Measurements from ENCODE around the gene EGR2. TPM values are rescaled to one million over a fixed set of nuclear protein-coding genes. Genes with fewer than 3 reads are reported as not detected.
A peak's percentile ranks its signal among the peaks of the same experiment; 100 is the strongest.
"Not testable (repeated sequence)": the region's sequence is repeated elsewhere in the genome, so short reads cannot be mapped to it uniquely, and the experiment has no call there.

The EGR2 gene
- total and polyA plus RNA-seq, 5 donors from 2014 or later = 0.13 to 7.5 (median 0.47) TPM

DNA sequence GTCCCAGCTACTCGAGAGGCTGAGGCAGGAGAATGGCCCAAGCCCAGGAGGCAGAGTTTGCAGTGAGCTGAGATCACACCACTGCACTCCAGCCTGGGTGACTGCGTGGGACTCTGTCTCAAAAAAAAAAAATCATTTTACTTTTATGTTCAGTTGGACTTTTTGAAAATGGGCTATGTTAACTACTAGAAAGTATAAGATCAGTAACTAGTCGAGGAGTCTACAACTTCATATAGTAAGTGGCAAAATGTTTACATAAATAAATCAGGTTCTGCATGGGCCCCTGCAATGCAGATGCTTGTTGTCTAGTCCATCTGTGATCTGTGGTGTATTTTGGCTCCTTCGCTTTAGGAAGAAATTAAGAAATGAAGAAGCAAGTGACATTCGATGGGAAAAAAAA lies 23.9 kb downstream of the EGR2 start:
- Histone ChIP-seq H3K4me3 (ENCODE audit: low read depth, low read length) (no peak overlapping the region), H3K36me3 (ENCODE audit: control insufficient read depth, insufficient read depth, low read length) (no peaks in the 10 kb centered on the region), H3K9me3 (ENCODE audit: control insufficient read depth in 2 of 2, low read length in 2 of 2) (no peaks in the 10 kb centered on the region), H3K27ac (ENCODE audit: insufficient read depth, low read length, poor library complexity, severe bottlenecking) (no peak overlapping the region), H3K27me3 (ENCODE audit: control insufficient read depth, insufficient read depth, low read length) (peaks cover 12% of the 10 kb centered on the region), H3K4me1 (ENCODE audit: control insufficient read depth, insufficient read depth, low read length, poor library complexity, severe bottlenecking) (no peaks in the 10 kb centered on the region)
- Mint-ChIP-seq H3K27ac (no peak overlapping the region), H3K27me3 (peaks cover 36% of the 10 kb centered on the region), H3K36me3 (no peaks in the 10 kb centered on the region), H3K9me3 (peaks cover 0 to 2% (median 0%) of the 10 kb centered on the region in 7 donors), H3K4me1 (no peaks in the 10 kb centered on the region), H3K4me3 (no peak overlapping the region)
- ATAC-seq (ENCODE audit: low read depth in 2 of 2) = no peak
- DNase-seq = no peak

DNA sequence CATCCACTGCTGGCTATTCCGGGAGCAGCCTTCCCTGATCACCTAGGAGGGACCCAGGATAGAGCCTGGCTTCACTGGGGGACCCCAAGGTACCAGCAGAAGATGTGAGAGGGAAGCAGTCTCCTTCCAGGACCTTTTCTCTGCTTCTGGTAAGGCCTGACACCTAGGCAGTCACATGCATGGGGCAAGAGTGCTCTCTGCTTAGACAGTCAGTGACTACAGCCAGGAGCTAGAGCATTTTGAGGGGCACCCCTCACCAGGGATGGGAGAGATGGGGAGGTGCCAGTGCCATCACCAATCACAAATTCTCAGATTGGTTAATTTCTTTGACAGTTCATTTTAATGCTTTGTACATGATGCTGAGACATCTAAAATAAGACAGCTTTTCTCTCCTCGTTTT lies 25.6 kb downstream of the EGR2 start:
- Histone ChIP-seq H3K4me3 (ENCODE audit: low read depth, low read length) (no peak overlapping the region), H3K27me3 (ENCODE audit: control insufficient read depth, insufficient read depth, low read length) (no peaks in the 10 kb centered on the region), H3K27ac (ENCODE audit: insufficient read depth, low read length, poor library complexity, severe bottlenecking) (no peak overlapping the region), H3K36me3 (ENCODE audit: control insufficient read depth, insufficient read depth, low read length) (no peaks in the 10 kb centered on the region), H3K4me1 (ENCODE audit: control insufficient read depth, insufficient read depth, low read length, poor library complexity, severe bottlenecking) (no peaks in the 10 kb centered on the region), H3K9me3 (ENCODE audit: control insufficient read depth in 2 of 2, low read length in 2 of 2) (no peaks in the 10 kb centered on the region)
- Mint-ChIP-seq H3K4me1 (no peaks in the 10 kb centered on the region), H3K9me3 (peaks cover 0 to 2% (median 0%) of the 10 kb centered on the region in 7 donors), H3K4me3 (no peak overlapping the region), H3K27ac (no peak overlapping the region), H3K27me3 (peaks cover 25% of the 10 kb centered on the region), H3K36me3 (no peaks in the 10 kb centered on the region)
- ATAC-seq (ENCODE audit: low read depth in 2 of 2) (no peak), DNase-seq (no peak)

DNA sequence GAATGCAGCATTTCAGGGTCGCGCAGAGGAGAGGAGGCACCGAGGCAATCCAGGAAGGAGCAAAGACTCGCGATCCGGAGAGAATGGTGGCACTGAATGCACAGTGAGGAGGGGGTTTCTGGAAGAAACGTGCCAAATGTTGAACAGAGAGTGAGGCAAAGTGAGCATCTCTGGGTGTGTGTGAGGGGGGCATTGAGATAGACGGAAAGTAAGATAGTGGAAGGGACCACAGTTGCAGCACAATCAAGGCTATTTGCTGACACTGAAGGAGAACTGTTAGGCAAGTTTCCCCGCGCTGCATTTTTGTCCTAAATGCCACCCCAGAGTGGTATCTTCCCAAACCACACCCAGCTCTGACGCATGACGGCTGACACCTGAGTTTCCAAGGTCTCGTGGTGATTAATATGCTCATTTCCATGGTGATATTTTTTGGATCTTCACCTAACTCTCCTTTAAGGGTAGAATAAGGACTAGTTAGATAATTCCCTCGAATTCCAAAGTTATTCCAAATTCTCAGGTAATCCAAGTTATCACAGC lies 26.1 kb downstream of the EGR2 start:
- Mint-ChIP-seq H3K4me1 (no peaks in the 10 kb centered on the region), H3K9me3 (peaks cover 0 to 5% (median 2%) of the 10 kb centered on the region in 7 donors), H3K27me3 (peaks cover 26% of the 10 kb centered on the region), H3K27ac (no peak overlapping the region), H3K4me3 (no peak overlapping the region), H3K36me3 (peaks cover 4% of the 10 kb centered on the region)
- Histone ChIP-seq H3K27ac (ENCODE audit: insufficient read depth, low read length, poor library complexity, severe bottlenecking) (no peak overlapping the region), H3K27me3 (ENCODE audit: control insufficient read depth, insufficient read depth, low read length) (no peaks in the 10 kb centered on the region), H3K4me1 (ENCODE audit: control insufficient read depth, insufficient read depth, low read length, poor library complexity, severe bottlenecking) (no peaks in the 10 kb centered on the region), H3K4me3 (ENCODE audit: low read depth, low read length) (no peak overlapping the region), H3K9me3 (ENCODE audit: control insufficient read depth in 2 of 2, low read length in 2 of 2) (no peaks in the 10 kb centered on the region), H3K36me3 (ENCODE audit: control insufficient read depth, insufficient read depth, low read length) (no peaks in the 10 kb centered on the region)
- no peak for DNase-seq
- ATAC-seq (ENCODE audit: low read depth in 2 of 2) = no peak

DNA sequence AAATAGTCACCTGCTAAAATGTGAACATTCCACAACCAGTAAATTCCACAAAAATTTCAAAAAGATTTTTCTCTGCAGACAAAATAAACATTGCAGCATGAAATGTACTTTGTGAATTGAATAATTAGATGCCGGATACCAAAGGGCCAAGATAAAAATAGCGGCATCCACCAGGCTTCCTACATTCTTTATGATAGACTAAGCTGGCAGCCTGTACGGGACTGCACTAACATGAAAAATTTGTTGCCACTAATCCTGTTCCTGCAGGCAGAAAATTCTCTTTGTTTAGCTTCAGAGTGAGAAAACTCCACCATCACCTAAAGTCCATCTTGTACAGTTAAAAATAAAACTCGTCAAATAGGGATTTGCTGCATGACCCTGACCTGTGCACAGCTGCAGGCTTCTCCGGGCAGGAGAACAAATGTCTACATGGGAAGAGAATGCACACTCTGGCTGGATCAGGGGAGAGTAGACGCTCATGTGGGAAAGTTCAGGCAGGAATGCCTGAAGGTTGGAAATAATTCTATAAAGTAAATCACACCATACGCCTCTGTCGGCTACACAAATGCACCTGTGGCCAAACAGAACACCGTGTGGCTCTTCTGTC lies 27.2 kb downstream of the EGR2 start:
- DNase-seq (no peak), ATAC-seq (ENCODE audit: low read depth in 2 of 2) (no peak)
- H3K36me3 Mint-ChIP-seq = peaks cover 7% of the 10 kb centered on the region
- Histone ChIP-seq H3K4me3 (ENCODE audit: low read depth, low read length) (no peak overlapping the region), H3K27me3 (ENCODE audit: control insufficient read depth, insufficient read depth, low read length) (no peaks in the 10 kb centered on the region), H3K27ac (ENCODE audit: insufficient read depth, low read length, poor library complexity, severe bottlenecking) (no peak overlapping the region), H3K4me1 (ENCODE audit: control insufficient read depth, insufficient read depth, low read length, poor library complexity, severe bottlenecking) (no peaks in the 10 kb centered on the region), H3K36me3 (ENCODE audit: control insufficient read depth, insufficient read depth, low read length) (no peaks in the 10 kb centered on the region), H3K9me3 (ENCODE audit: control insufficient read depth in 2 of 2, low read length in 2 of 2) (no peaks in the 10 kb centered on the region)
- H3K9me3 Mint-ChIP-seq = peaks cover 0 to 8% (median 3%) of the 10 kb centered on the region in 7 donors
- H3K4me1 Mint-ChIP-seq = no peaks in the 10 kb centered on the region
- H3K27me3 Mint-ChIP-seq = peaks cover 19% of the 10 kb centered on the region
- no peak overlapping the region for H3K4me3 Mint-ChIP-seq
- no peak overlapping the region for H3K27ac Mint-ChIP-seq

DNA sequence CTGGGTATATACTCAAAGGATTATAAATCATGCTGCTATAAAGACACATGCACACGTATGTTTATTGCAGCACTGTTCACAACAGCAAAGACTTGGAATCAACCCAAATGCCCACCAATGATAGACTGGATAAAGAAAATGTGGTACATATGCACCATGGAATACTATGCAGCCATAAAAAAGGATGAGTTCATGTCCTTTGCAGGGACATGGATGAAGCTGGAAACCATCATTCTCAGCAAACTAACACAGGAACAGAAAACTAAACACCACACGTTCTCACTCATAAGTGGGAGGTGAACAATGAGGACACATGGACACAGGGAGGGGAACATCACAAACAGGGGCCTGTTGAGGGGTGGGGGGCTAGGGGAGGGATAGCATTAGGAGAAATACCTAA lies 27.9 kb downstream of the EGR2 start:
- not testable (repeated sequence) for H3K4me3 ChIP-seq (ENCODE audit: low read depth, low read length); H3K4me1 ChIP-seq (ENCODE audit: control insufficient read depth, insufficient read depth, low read length, poor library complexity, severe bottlenecking); ATAC-seq (ENCODE audit: low read depth in 2 of 2); H3K36me3 ChIP-seq (ENCODE audit: control insufficient read depth, insufficient read depth, low read length); H3K27ac ChIP-seq (ENCODE audit: insufficient read depth, low read length, poor library complexity, severe bottlenecking); H3K27me3 ChIP-seq (ENCODE audit: control insufficient read depth, insufficient read depth, low read length); DNase-seq; H3K27ac Mint-ChIP-seq; H3K9me3 Mint-ChIP-seq; H3K36me3 Mint-ChIP-seq; H3K4me1 Mint-ChIP-seq; H3K4me3 Mint-ChIP-seq; H3K9me3 ChIP-seq (ENCODE audit: control insufficient read depth in 2 of 2, low read length in 2 of 2)
- peaks cover 19% of the 10 kb centered on the region for H3K27me3 Mint-ChIP-seq

DNA sequence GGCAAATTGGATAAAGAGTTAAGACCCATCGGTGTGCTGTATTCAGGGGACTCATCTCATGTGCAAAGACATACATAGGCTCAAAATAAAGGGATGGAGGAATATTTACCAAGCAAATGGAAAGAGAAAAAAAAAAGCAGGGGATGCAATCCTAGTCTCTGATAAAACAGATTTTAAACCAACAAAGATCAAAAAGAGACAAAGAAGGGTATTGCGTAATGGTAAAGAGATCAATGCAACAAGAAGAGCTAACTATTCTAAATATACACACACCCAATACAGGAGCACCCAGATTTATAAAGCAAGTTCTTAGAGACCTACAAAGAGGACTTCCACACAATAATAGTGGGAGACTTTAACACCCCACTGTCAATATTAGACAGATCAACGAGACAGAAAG lies 31.6 kb downstream of the EGR2 start:
- H3K36me3 ChIP-seq (ENCODE audit: control insufficient read depth, insufficient read depth, low read length); H3K27ac ChIP-seq (ENCODE audit: insufficient read depth, low read length, poor library complexity, severe bottlenecking); H3K4me3 ChIP-seq (ENCODE audit: low read depth, low read length); DNase-seq; H3K9me3 Mint-ChIP-seq; H3K27me3 ChIP-seq (ENCODE audit: control insufficient read depth, insufficient read depth, low read length); H3K4me1 Mint-ChIP-seq; H3K4me1 ChIP-seq (ENCODE audit: control insufficient read depth, insufficient read depth, low read length, poor library complexity, severe bottlenecking); H3K4me3 Mint-ChIP-seq; H3K9me3 ChIP-seq (ENCODE audit: control insufficient read depth in 2 of 2, low read length in 2 of 2); ATAC-seq (ENCODE audit: low read depth in 2 of 2); H3K36me3 Mint-ChIP-seq: not testable (repeated sequence)
- peak overlapping the region in 1 of 3 donors; percentile 17 for H3K27ac Mint-ChIP-seq
- peaks cover 14% of the 10 kb centered on the region for H3K27me3 Mint-ChIP-seq

DNA sequence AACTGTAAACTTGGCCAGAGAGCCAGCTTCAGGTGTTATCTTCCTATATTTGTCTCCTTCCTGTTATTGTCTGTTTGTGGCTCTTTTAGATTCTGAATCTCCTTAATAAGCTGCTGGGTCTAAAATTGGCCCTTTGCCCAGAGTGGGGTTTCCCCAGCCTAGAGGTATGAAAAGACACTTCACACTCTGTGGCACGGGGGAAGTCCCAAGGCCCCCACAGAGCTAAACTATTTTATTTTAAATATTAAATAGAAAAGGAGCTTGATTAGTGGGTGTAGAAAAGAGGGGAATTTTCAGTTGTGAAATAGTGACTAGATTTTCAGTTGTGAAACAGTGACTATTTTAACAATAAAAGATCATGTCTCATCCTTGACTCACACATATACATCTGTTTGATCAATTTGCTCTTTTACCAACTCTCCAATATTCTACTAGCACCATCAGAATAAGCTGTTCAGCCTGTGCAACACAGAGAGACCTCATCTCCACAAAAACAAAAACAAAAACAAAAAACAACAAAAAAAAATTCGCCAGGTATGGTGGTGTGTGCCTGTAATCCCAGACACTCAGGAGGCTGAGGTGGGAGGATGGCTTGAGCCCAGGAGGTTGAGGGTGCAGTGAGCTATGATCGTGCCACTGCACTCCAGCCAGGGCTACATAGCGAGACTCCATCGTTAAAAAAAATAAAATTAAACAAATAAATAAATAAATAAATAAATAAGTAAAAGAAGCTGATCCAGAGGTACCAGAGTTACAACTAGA lies 36.5 kb downstream of the EGR2 start:
- H3K27me3 Mint-ChIP-seq = no peaks in the 10 kb centered on the region
- Histone ChIP-seq H3K9me3 (ENCODE audit: control insufficient read depth in 2 of 2, low read length in 2 of 2) (no peaks in the 10 kb centered on the region), H3K4me1 (ENCODE audit: control insufficient read depth, insufficient read depth, low read length, poor library complexity, severe bottlenecking) (peaks cover 11% of the 10 kb centered on the region), H3K27me3 (ENCODE audit: control insufficient read depth, insufficient read depth, low read length) (no peaks in the 10 kb centered on the region), H3K4me3 (ENCODE audit: low read depth, low read length) (no peak overlapping the region), H3K27ac (ENCODE audit: insufficient read depth, low read length, poor library complexity, severe bottlenecking) (no peak overlapping the region), H3K36me3 (ENCODE audit: control insufficient read depth, insufficient read depth, low read length) (no peaks in the 10 kb centered on the region)
- peaks cover 10 to 16% (median 14%) of the 10 kb centered on the region in 4 donors for H3K4me1 Mint-ChIP-seq
- H3K27ac Mint-ChIP-seq = peak overlapping the region in 2 of 3 donors; percentile 78 to 87
- H3K4me3 Mint-ChIP-seq = peak overlapping the region in 2 of 4 donors; percentile 10 to 52
- peak; percentile 88 to 91 for ATAC-seq (ENCODE audit: low read depth in 2 of 2)
- H3K36me3 Mint-ChIP-seq = no peaks in the 10 kb centered on the region
- peaks cover 0 to 3% (median under 1%) of the 10 kb centered on the region in 7 donors for H3K9me3 Mint-ChIP-seq
- peak; percentile 59 to 74 (median 62) for DNase-seq

Data from CD4-positive, CD25-positive, alpha-beta regulatory T cell (primary cell).